Epithelial cell of esophagus (primary cell): ENCODE results near the gene CFAP61.

ENCODE experiments used
- DNase-seq: peaks from one replicate; pipeline ENCODE4 v3.0.0; 2010; ENCODE audit warnings: low read depth
- H3K4me3 ChIP-seq: 2 replicates; pipeline ENCODE4 v1.5.1; 2011; ENCODE audit warnings: mild to moderate bottlenecking, low read length, control low read depth
- TF ChIP-seq, protein P1 (sequence below): IDR thresholded peaks from 2 replicates; pipeline ENCODE4 v1.5.1; 2011; ENCODE audit warnings: low read depth, mild to moderate bottlenecking, low read length, control low read depth, inconsistent platforms; ENCODE audit not compliant: insufficient read depth; ENCODE audit errors: missing control alignments

Gene CFAP61

GRCh38 chr20:20079102-20079784 lies 26.9 kb downstream of the CFAP61 start:
- TF ChIP-seq, protein P1, sequence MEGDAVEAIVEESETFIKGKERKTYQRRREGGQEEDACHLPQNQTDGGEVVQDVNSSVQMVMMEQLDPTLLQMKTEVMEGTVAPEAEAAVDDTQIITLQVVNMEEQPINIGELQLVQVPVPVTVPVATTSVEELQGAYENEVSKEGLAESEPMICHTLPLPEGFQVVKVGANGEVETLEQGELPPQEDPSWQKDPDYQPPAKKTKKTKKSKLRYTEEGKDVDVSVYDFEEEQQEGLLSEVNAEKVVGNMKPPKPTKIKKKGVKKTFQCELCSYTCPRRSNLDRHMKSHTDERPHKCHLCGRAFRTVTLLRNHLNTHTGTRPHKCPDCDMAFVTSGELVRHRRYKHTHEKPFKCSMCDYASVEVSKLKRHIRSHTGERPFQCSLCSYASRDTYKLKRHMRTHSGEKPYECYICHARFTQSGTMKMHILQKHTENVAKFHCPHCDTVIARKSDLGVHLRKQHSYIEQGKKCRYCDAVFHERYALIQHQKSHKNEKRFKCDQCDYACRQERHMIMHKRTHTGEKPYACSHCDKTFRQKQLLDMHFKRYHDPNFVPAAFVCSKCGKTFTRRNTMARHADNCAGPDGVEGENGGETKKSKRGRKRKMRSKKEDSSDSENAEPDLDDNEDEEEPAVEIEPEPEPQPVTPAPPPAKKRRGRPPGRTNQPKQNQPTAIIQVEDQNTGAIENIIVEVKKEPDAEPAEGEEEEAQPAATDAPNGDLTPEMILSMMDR: no peak

DNA sequence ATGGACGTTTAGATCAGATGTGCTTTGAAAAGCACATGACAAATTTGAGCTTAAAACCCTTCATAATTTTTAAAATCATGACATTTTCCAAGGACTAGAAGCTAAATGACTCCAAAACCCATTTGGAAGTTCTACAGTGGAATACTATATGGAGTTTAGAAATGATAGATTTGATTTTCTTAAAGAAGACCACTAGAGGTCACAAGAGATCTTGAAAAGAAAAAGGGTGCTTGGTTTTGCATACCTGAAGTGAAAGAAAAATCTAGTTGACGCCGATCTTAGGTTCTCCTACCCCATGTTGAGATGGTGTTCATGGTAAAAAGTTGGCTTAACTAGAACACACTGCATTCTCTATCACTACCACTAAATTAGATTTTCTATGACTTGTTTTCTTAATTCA lies 31.5 kb downstream of the CFAP61 start:
- TF ChIP-seq, protein P1: peak; percentile 50
- no peak overlapping the region for H3K4me3 ChIP-seq
- DNase-seq: peak; percentile 47

More at GRCh38 chr20:20079102-20079784, 26.9 kb downstream of the CFAP61 start:
- H3K4me3 ChIP-seq: no peak overlapping the region
- DNase-seq: no peak

- no peak overlapping the region for H3K4me3 ChIP-seq
- TF ChIP-seq, protein P1: no peak
- no peak for DNase-seq
Observed at GRCh38 chr20:20084296-20084752, 32.0 kb downstream of the CFAP61 start.

GRCh38 chr20:20085071-20085470 lies 32.7 kb downstream of the CFAP61 start:
- H3K4me3 ChIP-seq: no peak overlapping the region
- TF ChIP-seq, protein P1: no peak
- no peak for DNase-seq

DNA sequence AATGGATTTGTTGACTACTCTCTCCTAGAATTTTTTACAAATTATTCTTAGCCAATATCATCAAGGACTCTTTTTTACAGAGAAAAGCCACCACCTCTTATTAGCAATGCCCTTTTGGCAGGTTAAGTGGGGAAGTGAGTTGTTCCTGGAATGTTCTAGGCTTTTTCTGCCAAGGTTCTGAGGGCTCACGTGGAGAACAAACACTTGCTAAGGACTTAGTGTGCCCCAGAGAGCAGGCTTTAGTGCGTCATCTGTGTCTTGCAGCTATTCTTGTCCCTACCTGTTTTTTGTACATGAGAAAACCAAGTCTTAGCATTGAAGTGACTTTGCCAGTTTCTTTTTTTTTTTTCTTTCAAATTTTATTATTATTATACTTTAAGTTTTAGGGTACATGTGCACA lies 33.5 kb downstream of the CFAP61 start:
- no peak overlapping the region for H3K4me3 ChIP-seq
- DNase-seq: peak; percentile 84
- TF ChIP-seq, protein P1: no peak

GRCh38 chr20:20089018-20089417 lies 36.7 kb downstream of the CFAP61 start:
- TF ChIP-seq, protein P1: no peak

DNA sequence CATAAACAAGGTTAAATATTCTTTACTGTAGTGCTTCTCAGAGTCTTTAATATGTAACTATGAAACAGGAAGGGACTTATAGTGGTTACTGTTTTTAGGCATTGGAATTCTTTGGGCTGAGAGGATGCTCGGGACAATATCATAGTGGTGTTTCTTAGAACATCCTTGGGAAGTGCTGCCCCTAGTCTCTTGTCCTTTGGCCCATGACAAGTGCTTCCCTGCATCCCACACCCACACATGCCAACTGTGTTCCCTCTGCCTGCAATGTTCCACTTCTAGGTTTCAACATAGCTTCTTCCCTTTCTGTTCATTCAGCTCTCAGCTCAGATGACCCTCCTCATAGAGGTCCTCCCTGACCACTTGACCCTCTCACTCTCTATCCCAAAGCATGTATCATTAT lies 37.6 kb downstream of the CFAP61 start:
- no peak overlapping the region for H3K4me3 ChIP-seq
- TF ChIP-seq, protein P1: no peak
- no peak for DNase-seq

More at GRCh38 chr20:20089018-20089417, 36.7 kb downstream of the CFAP61 start:
- no peak for DNase-seq
- H3K4me3 ChIP-seq: no peak overlapping the region
